ENCODE measurements around the gene HTR4. TPM values are rescaled to one million over a fixed set of nuclear protein-coding genes. Genes with fewer than 3 reads are reported as not detected.
"Not testable (repeated sequence)": the region's sequence is repeated elsewhere in the genome, so short reads cannot be mapped to it uniquely, and the experiment has no call there.

HTR4 gene
- total RNA-seq, 1 donor from 2014 or later = not detected

DNA sequence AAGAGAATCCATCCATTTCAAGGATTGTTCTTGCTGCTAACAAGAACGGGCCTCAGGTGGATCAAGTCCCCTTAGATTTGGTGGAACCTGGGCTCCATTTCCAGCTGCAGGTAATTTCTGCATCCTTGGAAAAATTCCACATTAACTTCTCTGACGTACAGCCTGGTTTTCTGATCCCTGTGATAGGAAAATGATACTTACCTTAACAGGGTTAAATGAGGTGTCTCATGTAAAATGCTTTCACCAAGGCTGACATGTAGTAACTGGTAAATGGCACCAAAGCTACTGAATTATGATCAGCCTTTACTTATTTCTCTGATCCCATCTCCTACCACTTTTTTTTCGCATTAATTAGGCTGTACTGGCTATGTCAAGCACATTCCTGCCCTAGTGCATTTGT lies 176.9 kb downstream of the HTR4 start:
- TF ChIP-seq, protein P1, sequence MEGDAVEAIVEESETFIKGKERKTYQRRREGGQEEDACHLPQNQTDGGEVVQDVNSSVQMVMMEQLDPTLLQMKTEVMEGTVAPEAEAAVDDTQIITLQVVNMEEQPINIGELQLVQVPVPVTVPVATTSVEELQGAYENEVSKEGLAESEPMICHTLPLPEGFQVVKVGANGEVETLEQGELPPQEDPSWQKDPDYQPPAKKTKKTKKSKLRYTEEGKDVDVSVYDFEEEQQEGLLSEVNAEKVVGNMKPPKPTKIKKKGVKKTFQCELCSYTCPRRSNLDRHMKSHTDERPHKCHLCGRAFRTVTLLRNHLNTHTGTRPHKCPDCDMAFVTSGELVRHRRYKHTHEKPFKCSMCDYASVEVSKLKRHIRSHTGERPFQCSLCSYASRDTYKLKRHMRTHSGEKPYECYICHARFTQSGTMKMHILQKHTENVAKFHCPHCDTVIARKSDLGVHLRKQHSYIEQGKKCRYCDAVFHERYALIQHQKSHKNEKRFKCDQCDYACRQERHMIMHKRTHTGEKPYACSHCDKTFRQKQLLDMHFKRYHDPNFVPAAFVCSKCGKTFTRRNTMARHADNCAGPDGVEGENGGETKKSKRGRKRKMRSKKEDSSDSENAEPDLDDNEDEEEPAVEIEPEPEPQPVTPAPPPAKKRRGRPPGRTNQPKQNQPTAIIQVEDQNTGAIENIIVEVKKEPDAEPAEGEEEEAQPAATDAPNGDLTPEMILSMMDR (IDR thresholded peaks at IDR 0.05) = no peak
- no peaks in the 10 kb centered on the region for H3K9me3 ChIP-seq
- no peaks in the 10 kb centered on the region for H3K27me3 ChIP-seq (ENCODE audit: low read depth)
- ATAC-seq (no peak), DNase-seq (no peak)
- no peaks in the 10 kb centered on the region for H3K36me3 ChIP-seq
- intact Hi-C loops (cut with DNase I) = no loop called here
- no peak overlapping the region for H3K4me3 ChIP-seq
- peaks cover 3% of the 10 kb centered on the region for H3K4me1 ChIP-seq
- H3K27ac ChIP-seq = no peak overlapping the region

GRCh38 chr5:148476302-148476701 lies 178.0 kb downstream of the HTR4 start:
- Histone ChIP-seq H3K9me3 (no peaks in the 10 kb centered on the region), H3K4me3 (no peak overlapping the region), H3K4me1 (no peaks in the 10 kb centered on the region), H3K27ac (no peak overlapping the region), H3K36me3 (no peaks in the 10 kb centered on the region), H3K27me3 (ENCODE audit: low read depth) (no peaks in the 10 kb centered on the region)
- intact Hi-C loops (cut with DNase I) = no loop called here
- ATAC-seq (no peak), DNase-seq (no peak)
- TF ChIP-seq, protein P1 (IDR thresholded peaks at IDR 0.05) = no peak

GRCh38 chr5:148474025-148474511 lies 180.3 kb downstream of the HTR4 start:
- ATAC-seq (no peak), DNase-seq (no peak)
- Histone ChIP-seq H3K4me3 (no peak overlapping the region), H3K36me3 (no peaks in the 10 kb centered on the region), H3K9me3 (no peaks in the 10 kb centered on the region), H3K27ac (no peak overlapping the region), H3K4me1 (peaks cover 11% of the 10 kb centered on the region), H3K27me3 (ENCODE audit: low read depth) (no peaks in the 10 kb centered on the region)
- TF ChIP-seq, protein P1 (IDR thresholded peaks at IDR 0.05) = no peak
- intact Hi-C loops (cut with DNase I) = no loop called here

DNA sequence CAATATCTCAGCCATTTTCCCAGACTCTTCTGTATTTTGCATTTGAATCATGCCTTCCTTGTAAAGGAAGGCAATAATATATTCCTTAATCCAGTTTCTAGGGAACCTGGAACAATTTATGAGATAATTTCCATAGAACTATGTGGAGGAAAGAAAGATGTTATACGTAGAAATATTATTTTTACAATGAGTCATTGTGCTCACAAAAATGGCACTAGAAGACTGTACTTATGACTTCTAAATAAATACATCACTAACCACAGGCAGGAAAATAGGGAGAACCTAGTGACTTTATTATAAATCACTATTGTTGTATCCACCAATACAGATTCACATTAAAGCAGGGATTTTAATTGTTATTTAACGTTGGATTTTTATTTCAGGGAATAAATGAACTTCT lies 182.9 kb downstream of the HTR4 start:
- H3K9me3 ChIP-seq = no peaks in the 10 kb centered on the region
- TF ChIP-seq, protein P1 (IDR thresholded peaks at IDR 0.05) = no peak
- H3K4me1 ChIP-seq = peaks cover 14% of the 10 kb centered on the region
- no peaks in the 10 kb centered on the region for H3K27me3 ChIP-seq (ENCODE audit: low read depth)
- no peak for DNase-seq
- H3K4me3 ChIP-seq = no peak overlapping the region
- ATAC-seq = no peak
- H3K27ac ChIP-seq = no peak overlapping the region
- intact Hi-C loops (cut with DNase I) = no loop called here
- H3K36me3 ChIP-seq = no peaks in the 10 kb centered on the region

GRCh38 chr5:148469501-148469935 lies 184.8 kb downstream of the HTR4 start:
- no peak for DNase-seq
- Histone ChIP-seq H3K4me3 (no peak overlapping the region), H3K9me3 (no peaks in the 10 kb centered on the region), H3K36me3 (no peaks in the 10 kb centered on the region), H3K27me3 (ENCODE audit: low read depth) (no peaks in the 10 kb centered on the region), H3K27ac (no peak overlapping the region), H3K4me1 (peaks cover 14% of the 10 kb centered on the region)
- TF ChIP-seq, protein P1 (IDR thresholded peaks at IDR 0.05) = no peak
- intact Hi-C loops (cut with DNase I) = no loop called here
- peak; percentile 38 to 53 for ATAC-seq

DNA sequence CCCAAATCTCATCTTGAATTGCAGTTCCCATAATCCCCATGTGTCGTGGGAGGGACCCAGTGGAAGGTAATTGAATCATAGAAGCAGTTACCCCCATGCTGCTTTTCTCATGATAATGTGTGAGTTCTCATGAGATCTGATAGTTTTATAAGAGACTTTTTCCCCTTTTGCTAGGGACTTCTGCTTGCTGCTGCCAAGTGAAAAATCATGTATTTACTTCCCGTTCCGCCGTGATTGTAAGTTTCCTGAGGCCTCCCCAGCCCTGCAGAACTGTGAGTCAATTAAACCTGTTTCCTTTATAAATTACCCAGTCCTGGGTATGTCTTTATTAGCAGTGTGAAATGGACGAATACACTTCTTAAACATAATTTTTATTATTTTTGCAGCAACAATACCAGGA lies 185.6 kb downstream of the HTR4 start:
- H3K27me3 ChIP-seq (ENCODE audit: low read depth); intact Hi-C loops (cut with DNase I); H3K4me3 ChIP-seq; ATAC-seq; H3K36me3 ChIP-seq; H3K27ac ChIP-seq; DNase-seq; H3K9me3 ChIP-seq: not testable (repeated sequence)
- peaks cover 14% of the 10 kb centered on the region for H3K4me1 ChIP-seq
